ENCODE results near the gene CFAP74. TPM values are rescaled to one million over a fixed set of nuclear protein-coding genes. Genes with fewer than 3 reads are reported as not detected.

Gene CFAP74
- total RNA-seq, 1 donor from 2014 or later: 0.12 TPM

DNA sequence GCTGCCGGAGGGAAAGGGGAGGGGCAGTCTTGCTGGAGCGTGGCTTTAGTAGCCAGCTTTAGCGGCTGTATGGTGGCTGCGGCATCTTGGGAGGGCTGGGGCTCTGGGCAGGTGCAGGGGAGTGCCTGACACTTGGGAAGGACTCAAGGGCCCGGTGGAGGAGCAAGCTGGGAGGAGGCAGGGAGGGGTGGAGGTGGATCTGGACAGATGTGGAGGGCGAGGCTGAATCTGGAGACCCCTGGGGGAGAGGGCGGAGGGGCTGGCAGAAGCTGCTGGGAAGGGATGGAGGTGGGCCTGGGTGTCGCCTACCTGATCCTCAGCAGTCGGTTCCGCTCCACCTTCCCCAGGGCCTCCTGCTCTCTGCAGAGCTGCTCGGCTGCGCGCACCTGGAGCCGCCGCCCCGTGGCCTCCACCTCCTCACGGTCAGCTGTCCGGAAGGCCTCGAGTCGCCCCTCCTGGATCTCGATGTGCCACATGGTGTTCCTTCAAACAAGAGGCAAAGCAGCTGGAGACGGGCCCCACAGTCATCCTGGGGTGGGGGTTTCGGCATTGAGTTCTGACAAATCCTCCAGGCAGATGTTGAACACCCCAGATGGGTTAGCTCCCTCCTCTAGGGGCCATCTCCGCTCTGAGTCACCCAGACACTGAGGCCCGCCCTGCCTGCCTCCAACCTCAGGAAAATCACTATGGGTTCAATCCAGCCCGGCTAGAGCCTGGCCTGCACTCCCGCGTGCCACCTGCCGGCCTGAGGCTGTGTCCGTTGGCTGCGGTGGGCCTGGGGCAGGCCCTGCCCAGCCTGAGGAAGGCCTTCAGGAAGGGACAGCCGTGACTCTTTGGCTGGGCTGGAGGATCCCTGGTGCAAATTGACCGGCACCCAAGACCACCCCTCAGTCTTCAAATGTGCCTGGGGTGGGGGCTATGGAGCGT is 29.6 kb downstream of the CFAP74 start:
- H3K4me3 Mint-ChIP-seq: no peak overlapping the region
- H3K27me3 Mint-ChIP-seq (ENCODE audit: low read depth): no peaks in the 10 kb centered on the region
- no peak overlapping the region for H3K27ac Mint-ChIP-seq (ENCODE audit: unreplicated experiment)
- no peaks in the 10 kb centered on the region for H3K36me3 Mint-ChIP-seq (ENCODE audit: low read depth)
- TF ChIP-seq, protein P1, sequence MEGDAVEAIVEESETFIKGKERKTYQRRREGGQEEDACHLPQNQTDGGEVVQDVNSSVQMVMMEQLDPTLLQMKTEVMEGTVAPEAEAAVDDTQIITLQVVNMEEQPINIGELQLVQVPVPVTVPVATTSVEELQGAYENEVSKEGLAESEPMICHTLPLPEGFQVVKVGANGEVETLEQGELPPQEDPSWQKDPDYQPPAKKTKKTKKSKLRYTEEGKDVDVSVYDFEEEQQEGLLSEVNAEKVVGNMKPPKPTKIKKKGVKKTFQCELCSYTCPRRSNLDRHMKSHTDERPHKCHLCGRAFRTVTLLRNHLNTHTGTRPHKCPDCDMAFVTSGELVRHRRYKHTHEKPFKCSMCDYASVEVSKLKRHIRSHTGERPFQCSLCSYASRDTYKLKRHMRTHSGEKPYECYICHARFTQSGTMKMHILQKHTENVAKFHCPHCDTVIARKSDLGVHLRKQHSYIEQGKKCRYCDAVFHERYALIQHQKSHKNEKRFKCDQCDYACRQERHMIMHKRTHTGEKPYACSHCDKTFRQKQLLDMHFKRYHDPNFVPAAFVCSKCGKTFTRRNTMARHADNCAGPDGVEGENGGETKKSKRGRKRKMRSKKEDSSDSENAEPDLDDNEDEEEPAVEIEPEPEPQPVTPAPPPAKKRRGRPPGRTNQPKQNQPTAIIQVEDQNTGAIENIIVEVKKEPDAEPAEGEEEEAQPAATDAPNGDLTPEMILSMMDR (conservative IDR thresholded peaks at IDR 0.05): no peak
- no peak for DNase-seq (ENCODE audit: low read depth, low spot score)
- peaks cover 7% of the 10 kb centered on the region for H3K4me1 Mint-ChIP-seq
- no peaks in the 10 kb centered on the region for H3K9me3 Mint-ChIP-seq

DNA sequence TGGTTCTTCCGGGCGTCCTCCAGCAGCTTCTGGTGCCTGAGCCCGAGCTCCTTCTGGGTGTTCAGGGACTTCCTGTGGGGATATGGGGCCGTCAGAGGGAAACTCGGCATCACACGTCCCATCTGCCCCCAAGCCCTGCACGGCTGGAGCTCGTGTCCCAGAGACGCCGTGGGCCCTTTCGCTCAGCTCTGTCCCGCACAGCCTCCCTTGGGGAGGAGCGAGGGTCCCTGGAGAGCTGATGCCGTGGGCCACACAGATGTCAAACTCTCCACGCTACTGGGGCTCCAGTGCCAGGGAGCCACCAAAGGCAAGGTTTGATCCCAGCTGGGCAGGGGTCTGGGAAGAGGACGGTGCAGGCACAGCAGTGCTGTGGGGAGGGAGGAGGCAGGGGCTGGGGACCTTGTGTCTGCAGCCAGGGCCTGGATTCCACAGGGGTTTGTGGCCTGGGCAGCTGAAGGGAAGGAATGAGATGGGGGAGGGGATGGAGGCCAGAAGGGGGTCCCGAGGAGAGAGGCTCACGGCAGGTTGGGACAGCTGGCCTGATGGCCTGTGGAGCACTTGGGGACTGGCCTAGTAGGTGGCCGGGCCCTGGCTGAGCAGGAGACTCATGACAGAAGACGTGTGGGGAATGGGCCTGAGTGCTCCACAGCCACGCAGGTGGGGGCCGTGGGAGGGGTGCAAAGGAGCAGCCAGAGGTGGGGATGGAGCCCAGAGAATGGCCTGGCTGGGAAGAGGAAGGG is 30.4 kb downstream of the CFAP74 start:
- Mint-ChIP-seq H3K36me3 (ENCODE audit: low read depth) (no peaks in the 10 kb centered on the region), H3K4me3 (no peak overlapping the region), H3K4me1 (peaks cover 7% of the 10 kb centered on the region), H3K27me3 (ENCODE audit: low read depth) (no peaks in the 10 kb centered on the region), H3K27ac (ENCODE audit: unreplicated experiment) (no peak overlapping the region), H3K9me3 (no peaks in the 10 kb centered on the region)
- DNase-seq (ENCODE audit: low read depth, low spot score): no peak
- TF ChIP-seq, protein P1 (conservative IDR thresholded peaks at IDR 0.05): no peak

DNA sequence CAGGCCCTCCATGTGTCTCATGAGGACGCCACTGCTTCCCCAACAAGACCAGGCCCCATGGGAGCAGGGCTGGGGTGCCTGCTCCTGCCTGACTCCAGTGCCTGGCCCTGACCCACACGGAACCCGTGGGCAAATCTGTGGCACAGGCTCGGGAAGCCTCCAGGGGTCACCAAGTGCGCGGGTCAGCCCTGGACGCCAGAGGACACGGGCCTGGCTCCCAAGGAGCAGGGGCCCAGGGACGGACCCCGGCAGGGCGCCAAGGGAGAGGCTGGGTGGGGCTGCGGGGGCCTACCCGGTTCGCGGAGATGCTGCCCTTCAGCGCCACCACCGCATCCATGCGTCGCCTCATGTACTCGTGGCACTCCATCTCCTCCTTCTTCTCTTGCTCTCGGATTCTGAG is 31.9 kb downstream of the CFAP74 start:
- no peaks in the 10 kb centered on the region for H3K4me1 Mint-ChIP-seq
- TF ChIP-seq, protein P1 (conservative IDR thresholded peaks at IDR 0.05): no peak
- H3K36me3 Mint-ChIP-seq (ENCODE audit: low read depth): no peaks in the 10 kb centered on the region
- H3K27me3 Mint-ChIP-seq (ENCODE audit: low read depth): no peaks in the 10 kb centered on the region
- no peaks in the 10 kb centered on the region for H3K9me3 Mint-ChIP-seq
- H3K27ac Mint-ChIP-seq (ENCODE audit: unreplicated experiment): no peak overlapping the region
- DNase-seq (ENCODE audit: low read depth, low spot score): no peak
- no peak overlapping the region for H3K4me3 Mint-ChIP-seq

DNA sequence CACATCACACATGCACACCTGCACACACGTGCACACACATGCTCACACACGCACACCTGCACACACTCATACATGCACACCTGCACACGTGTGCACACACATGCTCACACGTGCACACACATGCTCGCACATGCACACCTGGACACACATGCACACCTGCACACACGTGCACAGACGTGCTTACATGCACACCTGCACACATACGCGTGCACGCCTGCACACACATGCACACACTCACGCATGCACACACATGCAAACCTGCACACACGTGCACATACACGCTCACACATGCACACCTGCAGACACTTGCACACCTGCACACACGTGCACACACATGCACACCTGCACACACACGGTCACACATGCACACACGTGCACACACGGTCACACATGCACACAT is 32.6 kb downstream of the CFAP74 start:
- Mint-ChIP-seq H3K4me1 (no peaks in the 10 kb centered on the region), H3K4me3 (no peak overlapping the region), H3K36me3 (ENCODE audit: low read depth) (no peaks in the 10 kb centered on the region)

DNA sequence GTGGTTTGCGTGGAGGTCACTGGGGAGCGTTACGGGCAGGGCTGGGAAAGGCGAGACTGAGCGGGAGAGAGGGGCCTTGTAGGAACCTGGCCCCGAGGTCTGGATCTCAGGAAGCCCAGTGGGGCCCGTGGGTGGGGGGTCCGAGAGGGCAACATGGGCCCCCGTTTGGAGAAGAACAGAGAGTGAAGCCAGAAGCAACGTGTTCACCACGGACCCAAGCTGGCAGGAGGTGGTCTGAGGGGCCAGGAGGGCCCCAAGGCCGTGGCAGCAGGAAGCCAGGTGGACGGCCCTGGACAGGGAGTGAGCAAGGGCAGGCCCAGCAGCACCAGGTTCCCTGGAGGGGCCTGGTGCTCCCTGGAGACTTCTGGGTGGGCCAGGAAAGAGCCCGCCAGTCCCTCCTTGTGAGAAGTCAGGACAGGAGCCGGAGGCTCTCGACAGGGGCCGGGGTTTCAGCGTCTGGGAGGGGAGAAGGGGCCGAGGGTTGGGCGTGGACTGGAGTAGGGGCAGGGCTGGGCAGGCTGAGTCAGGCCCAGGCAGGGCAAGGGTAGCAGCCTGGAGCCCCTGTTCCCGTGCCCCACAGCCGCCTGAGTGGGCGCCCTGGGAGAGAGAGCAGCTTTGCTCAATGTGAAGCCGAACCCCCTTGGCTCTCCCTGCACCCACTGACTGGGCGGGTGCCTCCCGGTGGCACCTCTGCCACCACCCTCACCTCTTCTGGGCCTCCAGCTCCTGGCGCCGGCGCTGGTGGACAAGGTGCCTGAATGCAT is 33.5 kb downstream of the CFAP74 start:
- H3K4me3 Mint-ChIP-seq: no peak overlapping the region
- H3K27ac Mint-ChIP-seq (ENCODE audit: unreplicated experiment): no peak overlapping the region
- DNase-seq (ENCODE audit: low read depth, low spot score): no peak
- H3K36me3 Mint-ChIP-seq (ENCODE audit: low read depth): no peaks in the 10 kb centered on the region
- H3K27me3 Mint-ChIP-seq (ENCODE audit: low read depth): no peaks in the 10 kb centered on the region
- H3K4me1 Mint-ChIP-seq: no peaks in the 10 kb centered on the region
- H3K9me3 Mint-ChIP-seq: no peaks in the 10 kb centered on the region
- TF ChIP-seq, protein P1 (conservative IDR thresholded peaks at IDR 0.05): no peak

More for the DNA sequence above, 32.6 kb downstream of the CFAP74 start:
- Mint-ChIP-seq H3K27ac (ENCODE audit: unreplicated experiment) (no peak overlapping the region), H3K9me3 (no peaks in the 10 kb centered on the region), H3K27me3 (ENCODE audit: low read depth) (no peaks in the 10 kb centered on the region)
- TF ChIP-seq, protein P1 (conservative IDR thresholded peaks at IDR 0.05): no peak
- DNase-seq (ENCODE audit: low read depth, low spot score): no peak
